Activated CD8-positive, alpha-beta memory T cell treated with anti-CD3 and anti-CD28 coated beads for 36 hours (primary cell): ENCODE measurements around the gene ABCC10. TPM values are rescaled to one million over a fixed set of nuclear protein-coding genes. Genes with fewer than 3 reads are reported as not detected.
"Not testable (repeated sequence)": the region's sequence is repeated elsewhere in the genome, so short reads cannot be mapped to it uniquely, and the experiment has no call there.

Source experiments
- CTCF ChIA-PET: fragments of 350-600 bp; sonication (Branson Sonifier 250); formaldehyde crosslinking; loops from one replicate; lab custom pipeline; 2021; ENCODE audit warnings: antibody characterized with exemption; lab: Charles Lee
- POLR2A ChIA-PET: fragments of 350-600 bp; sonication (Branson Sonifier 250); formaldehyde crosslinking; loops from one replicate; lab custom pipeline; 2021; ENCODE audit warnings: antibody characterized with exemption; lab: Charles Lee
- total RNA-seq, 2 experiments: library from RNA; stranded (reverse); gene quantifications; one replicate each; pipeline ENCODE4 v1.2.3, GENCODE V29; 2021

ABCC10 gene
- total RNA-seq, 2 experiments from 2014 or later: 33.0 to 36.0 TPM

GRCh38 chr6:43405354-43405753 is 22.0 kb upstream of the ABCC10 start:
- CTCF ChIA-PET: no interaction called here

GRCh38 chr6:43407296-43407695 is 20.0 kb upstream of the ABCC10 start:
- ChIA-PET POLR2A (no interaction called here), CTCF (no interaction called here)

More at GRCh38 chr6:43405354-43405753, 22.0 kb upstream of the ABCC10 start:
- POLR2A ChIA-PET: no interaction called here

- ChIA-PET CTCF (no interaction called here), POLR2A (no interaction called here)
Observed at GRCh38 chr6:43408259-43408658, 19.1 kb upstream of the ABCC10 start.

- CTCF ChIA-PET, POLR2A ChIA-PET: not testable (repeated sequence)
Observed at GRCh38 chr6:43410776-43411175, 16.6 kb upstream of the ABCC10 start.

GRCh38 chr6:43412541-43412940 is 14.8 kb upstream of the ABCC10 start:
- POLR2A ChIA-PET: no interaction called here

GRCh38 chr6:43413002-43413401 is 14.3 kb upstream of the ABCC10 start:
- CTCF ChIA-PET: interaction anchor here (0.9 kb wide), 1 partner anchor 21 kb away, joined by 3 read pairs; no protein-coding TSS in a partner anchor

More at GRCh38 chr6:43412541-43412940, 14.8 kb upstream of the ABCC10 start:
- CTCF ChIA-PET: interaction anchor here (0.9 kb wide), 1 partner anchor 21 kb away, joined by 3 read pairs; no protein-coding TSS in a partner anchor

GRCh38 chr6:43415275-43415674 is 12.1 kb upstream of the ABCC10 start:
- POLR2A ChIA-PET, CTCF ChIA-PET: not testable (repeated sequence)

More at GRCh38 chr6:43413002-43413401, 14.3 kb upstream of the ABCC10 start:
- POLR2A ChIA-PET: no interaction called here

- CTCF ChIA-PET: interaction anchor here (1.0 kb wide), 1 partner anchor 33 kb away, joined by 3 read pairs; no protein-coding TSS in a partner anchor
Observed at GRCh38 chr6:43416935-43417334, 10.4 kb upstream of the ABCC10 start.

GRCh38 chr6:43420012-43420709 is 7.2 kb upstream of the ABCC10 start:
- CTCF ChIA-PET: no interaction called here

More at GRCh38 chr6:43416935-43417334, 10.4 kb upstream of the ABCC10 start:
- POLR2A ChIA-PET: no interaction called here

GRCh38 chr6:43421831-43422230 is 5.5 kb upstream of the ABCC10 start:
- POLR2A ChIA-PET: interaction anchor here (0.6 kb wide), 1 partner anchor 26 kb away, joined by 3 read pairs; no protein-coding TSS in a partner anchor
- CTCF ChIA-PET: interaction anchor here (0.6 to 1.3 kb wide), 2 partner anchors 24 to 278 kb away, joined by 3 to 4 read pairs; no protein-coding TSS in a partner anchor

More at GRCh38 chr6:43420012-43420709, 7.2 kb upstream of the ABCC10 start:
- POLR2A ChIA-PET: no interaction called here

GRCh38 chr6:43425083-43425482 is 2.3 kb upstream of the ABCC10 start:
- CTCF ChIA-PET, POLR2A ChIA-PET: not testable (repeated sequence)

- POLR2A ChIA-PET: interaction anchor here (0.5 to 1.0 kb wide), 6 partner anchors 28 to 198 kb away, joined by 3 to 7 read pairs (median 3); partner anchors contain the start of gene DNPH1
- CTCF ChIA-PET: interaction anchor here (0.8 to 1.7 kb wide), 7 partner anchors 10 to 198 kb away, joined by 3 to 6 read pairs (median 4); partner anchors contain the start of gene DNPH1
Observed at GRCh38 chr6:43426928-43427405, 374 bp upstream of the ABCC10 start.

- POLR2A ChIA-PET: interaction anchor here (1.0 kb wide), 1 partner anchor 50 kb away, joined by 3 read pairs; no protein-coding TSS in a partner anchor
Observed at GRCh38 chr6:43428112-43428570, 800 bp downstream of the ABCC10 start.

GRCh38 chr6:43428874-43429273 is 1.5 kb downstream of the ABCC10 start:
- CTCF ChIA-PET: no interaction called here

More at GRCh38 chr6:43428112-43428570, 800 bp downstream of the ABCC10 start:
- CTCF ChIA-PET: interaction anchor here (1.2 to 1.6 kb wide), 2 partner anchors 54 to 176 kb away, joined by 6 read pairs; no protein-coding TSS in a partner anchor

GRCh38 chr6:43432009-43432945 is 4.9 kb downstream of the ABCC10 start:
- ChIA-PET CTCF (interaction anchor here (0.6 to 1.4 kb wide), 2 partner anchors 8 to 24 kb away, joined by 3 to 4 read pairs; no protein-coding TSS in a partner anchor), POLR2A (no interaction called here)

More at GRCh38 chr6:43428874-43429273, 1.5 kb downstream of the ABCC10 start:
- POLR2A ChIA-PET: no interaction called here

GRCh38 chr6:43433148-43433547 is 5.8 kb downstream of the ABCC10 start:
- POLR2A ChIA-PET: no interaction called here
- CTCF ChIA-PET: no interaction called here

GRCh38 chr6:43434001-43434840 is 6.9 kb downstream of the ABCC10 start:
- CTCF ChIA-PET: interaction anchor here (1.3 to 2.6 kb wide), 2 partner anchors 10 to 74 kb away, joined by 3 to 8 read pairs; no protein-coding TSS in a partner anchor
- POLR2A ChIA-PET: interaction anchor here (1.2 kb wide), 1 partner anchor 78 kb away, joined by 3 read pairs; no protein-coding TSS in a partner anchor

GRCh38 chr6:43434943-43435342 is 7.6 kb downstream of the ABCC10 start:
- POLR2A ChIA-PET: no interaction called here

More at GRCh38 chr6:43434943-43435342, 7.6 kb downstream of the ABCC10 start:
- CTCF ChIA-PET: interaction anchor here (1.3 to 2.6 kb wide), 2 partner anchors 9 to 74 kb away, joined by 3 to 8 read pairs; no protein-coding TSS in a partner anchor
